ENCODE results near the gene ZFYVE21.

The ZFYVE21 gene

DNA sequence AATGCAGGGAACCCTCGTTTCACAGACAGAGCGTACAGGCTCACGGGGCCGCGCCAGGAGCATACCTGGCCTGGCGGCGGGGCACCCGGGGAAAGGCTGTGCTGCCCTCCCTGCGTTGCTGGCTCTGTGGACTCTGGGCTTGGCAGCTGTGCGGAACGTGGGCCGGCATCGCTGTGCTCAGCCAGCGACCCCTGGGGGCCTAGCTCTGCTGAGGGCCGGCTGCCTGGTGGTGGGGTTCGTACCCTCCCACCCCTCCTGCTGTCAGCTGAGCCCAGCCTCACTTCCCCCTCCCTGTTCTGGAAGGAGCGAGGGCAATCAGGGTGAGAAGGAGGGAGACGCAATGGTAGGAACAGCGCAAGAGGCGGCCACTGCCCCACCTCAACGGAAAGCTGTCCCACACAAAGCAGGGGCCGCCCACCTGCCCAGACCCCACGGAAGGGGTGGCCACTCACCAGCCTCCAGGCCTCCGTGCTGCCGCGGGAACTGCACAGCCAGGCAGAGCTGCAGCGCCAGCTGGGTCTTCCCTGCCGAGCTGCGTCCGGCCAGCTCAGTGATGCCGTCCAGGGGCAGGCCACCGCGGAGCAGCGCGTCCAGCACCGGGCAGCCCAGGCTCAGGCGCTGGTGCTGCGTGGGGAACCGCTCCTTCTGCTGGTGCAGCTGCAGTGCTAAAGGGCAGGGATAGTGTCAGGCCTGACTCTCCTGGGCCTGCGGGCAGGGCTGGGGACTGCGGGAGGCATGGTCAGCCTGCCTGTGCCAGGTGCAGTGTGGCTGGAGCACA, 8.9 kb upstream of the ZFYVE21 start:
- DNase-seq, result no peak

DNA sequence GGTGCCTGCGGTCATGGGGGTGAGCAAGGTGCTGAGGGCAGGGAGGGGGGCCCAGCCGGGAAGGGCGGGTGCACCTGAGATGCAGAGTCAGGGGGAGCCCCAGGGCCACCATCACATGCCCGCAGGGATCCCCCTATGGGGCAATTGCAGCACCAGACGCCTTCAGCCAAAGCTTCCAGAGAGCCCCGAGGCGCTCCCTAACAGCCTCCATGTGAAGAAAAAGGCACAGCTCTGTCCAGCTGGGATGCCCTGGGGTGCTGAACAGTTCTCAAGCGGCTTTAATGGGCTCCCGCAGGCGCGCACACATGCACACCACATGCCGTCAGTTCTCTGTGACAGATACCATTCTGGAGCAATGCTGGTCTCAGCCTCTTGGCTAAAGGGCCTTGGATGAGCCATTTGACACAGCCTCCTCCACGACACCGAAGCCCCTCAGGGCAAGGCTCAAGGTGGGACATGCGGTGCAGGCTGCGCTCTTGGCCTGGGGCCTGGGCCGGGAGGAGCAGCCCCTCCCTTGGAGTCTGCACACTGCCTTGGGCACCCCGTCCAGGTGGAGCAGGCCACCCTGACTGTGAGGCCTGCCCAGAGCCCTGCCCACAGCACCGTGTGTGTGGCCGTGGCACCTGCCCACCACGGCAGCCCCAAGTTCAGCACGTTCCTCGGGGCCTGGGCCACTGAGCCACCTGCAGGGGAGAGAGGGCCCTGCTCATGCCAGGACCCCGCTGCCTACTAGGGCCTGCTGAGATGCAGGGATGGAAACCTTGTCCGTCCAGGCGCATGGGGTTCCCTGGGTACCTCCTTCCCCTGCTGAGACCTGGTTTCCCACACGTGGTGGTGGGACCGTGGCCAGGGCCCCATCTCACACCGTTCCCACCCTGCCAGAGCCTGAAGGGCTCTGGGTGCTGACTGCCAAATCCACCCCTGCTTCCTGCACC, 8.0 kb upstream of the ZFYVE21 start:
- no peak for DNase-seq

DNA sequence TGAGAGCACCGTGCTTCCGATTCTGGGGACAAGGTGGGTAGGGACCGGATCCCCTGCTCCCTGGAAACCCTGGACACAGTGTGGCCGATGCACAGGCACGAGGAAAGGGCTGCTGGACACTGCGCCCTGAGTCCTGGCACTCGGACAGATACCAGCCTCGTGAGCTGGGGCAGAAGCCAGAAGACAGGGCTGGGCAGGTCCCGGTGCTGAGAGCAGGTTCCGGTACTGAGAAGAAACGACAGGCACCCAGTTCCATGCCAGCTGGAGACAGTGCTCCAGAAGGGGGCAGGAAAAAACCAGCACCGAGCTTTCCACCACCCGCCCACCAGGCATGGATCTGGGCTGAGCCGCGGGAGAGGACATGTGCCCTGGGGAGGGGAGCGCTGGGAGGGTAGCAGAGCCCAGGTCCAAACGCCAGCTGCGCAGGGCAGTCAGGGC, 6.8 kb upstream of the ZFYVE21 start:
- no peak for DNase-seq

DNA sequence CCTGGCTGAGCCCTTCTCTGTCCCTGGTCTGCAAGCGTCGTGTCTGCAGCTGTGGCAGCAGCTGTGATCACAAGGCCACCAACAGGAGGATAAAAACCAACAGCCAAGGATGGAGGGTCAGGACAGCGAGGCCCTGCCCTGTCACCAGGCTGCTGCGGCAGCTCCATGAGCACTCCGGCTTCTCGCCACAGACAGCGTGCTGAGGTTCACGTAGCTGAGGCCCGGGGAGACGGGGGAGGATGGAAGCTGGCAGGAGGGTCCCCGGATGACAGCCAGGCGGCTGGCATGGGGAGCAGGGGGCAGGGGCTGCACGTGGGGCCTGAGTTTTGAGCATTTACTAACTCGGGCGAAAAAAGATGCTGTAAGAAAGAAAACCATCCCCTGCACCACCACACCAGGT, 5.8 kb upstream of the ZFYVE21 start:
- no peak for DNase-seq

DNA sequence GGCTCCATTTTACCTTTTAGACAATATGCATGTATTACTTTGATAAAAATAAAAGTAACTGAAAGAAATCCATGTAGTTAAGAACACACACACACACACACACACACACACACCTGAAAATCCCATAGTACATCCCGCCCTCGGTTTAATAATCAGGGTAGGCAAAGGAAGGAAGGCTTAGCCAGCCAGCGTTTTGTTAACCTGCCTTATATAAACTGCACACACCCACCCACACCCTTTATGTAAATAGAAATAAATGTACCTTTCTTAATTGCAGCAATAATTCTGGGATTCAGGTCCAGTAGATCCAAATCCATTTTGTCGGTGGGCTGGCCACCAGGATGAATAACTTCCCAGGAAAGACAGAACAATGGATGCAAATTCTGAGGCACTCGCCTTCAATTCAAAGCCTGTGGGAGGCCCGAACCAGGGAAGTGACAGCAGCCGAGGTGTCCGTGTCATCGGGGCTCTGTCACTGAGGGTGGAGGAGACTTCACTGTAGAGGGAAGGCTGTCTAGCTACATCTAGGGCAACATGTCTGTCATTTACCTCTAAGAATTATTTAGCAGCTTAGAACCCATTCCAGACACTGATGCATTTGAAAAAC, 4.7 kb upstream of the ZFYVE21 start:
- DNase-seq, result no peak

DNA sequence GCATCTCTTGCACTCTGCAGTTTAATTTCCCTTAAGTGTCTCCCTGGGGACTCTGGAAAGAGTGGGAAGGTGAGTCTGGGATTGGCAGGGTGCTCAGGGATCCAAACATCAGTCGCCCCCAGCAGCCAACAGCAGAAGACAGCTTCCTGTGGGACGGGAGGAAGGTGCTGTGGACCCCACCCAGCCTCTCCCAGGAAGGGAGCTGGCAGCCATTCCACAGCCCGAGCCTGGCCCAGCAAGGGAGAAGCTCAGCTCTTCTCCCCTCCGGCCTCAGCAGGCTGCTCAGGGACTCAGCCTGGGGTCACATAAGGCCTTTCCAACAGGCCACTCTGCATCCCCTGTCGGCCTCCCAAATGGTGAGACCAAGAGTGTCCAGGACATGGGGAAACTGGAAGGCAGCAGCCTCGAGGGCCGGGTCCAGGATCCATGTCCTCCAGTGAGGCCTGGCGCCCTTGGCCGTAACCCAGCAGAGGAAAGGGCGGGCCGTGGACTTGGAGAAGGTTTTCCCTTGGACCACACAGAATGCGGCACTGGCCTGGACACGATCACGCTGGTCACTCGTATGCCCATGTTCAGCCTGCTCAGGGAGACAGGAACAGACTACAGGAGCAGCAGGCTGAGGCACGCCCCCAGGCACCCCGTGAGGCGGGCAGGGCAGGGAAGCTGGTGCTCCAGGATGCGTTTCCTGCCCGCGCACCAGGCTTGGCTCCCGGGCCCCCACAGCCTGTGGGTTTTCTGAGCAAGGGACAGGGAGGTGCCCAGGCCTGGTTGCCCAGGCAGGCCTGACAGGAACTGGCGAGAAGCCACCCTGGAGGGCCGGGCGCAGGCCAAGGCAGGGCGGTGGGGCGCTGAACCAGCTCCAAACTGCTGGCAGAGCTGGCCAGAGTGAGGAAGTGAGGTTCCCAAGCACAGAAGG, 3.8 kb upstream of the ZFYVE21 start:
- no peak for DNase-seq

DNA sequence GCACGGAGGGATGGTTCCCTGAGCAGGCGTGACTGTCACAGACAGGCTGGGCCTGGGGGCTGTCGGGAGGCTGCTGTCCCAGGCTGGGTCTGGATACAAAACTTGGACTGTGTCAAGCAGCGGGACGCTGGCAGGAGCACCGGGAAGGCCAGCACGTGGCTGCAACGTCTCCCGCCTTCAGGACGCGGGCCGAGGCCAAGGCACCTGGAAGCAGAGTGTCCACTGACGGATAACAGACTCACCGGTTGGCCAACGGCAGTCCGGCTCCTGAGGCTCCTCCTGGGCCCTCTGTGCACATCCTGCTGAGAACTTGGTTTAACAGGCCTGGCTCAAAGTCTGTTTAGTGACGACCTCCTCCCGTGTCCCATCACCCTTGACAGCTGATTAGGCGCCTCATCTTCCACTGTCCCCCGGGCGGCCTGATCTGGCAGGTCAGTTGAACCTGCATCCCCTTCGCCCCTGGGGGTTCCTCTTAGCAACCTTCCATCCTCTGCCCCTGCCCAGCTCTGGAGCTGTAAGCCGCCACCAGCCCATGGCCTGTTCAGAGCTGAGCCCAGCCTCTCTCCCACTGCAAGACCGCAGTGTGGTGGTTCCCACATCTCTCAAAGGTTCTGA, 2.9 kb upstream of the ZFYVE21 start:
- DNase-seq, result no peak

DNA sequence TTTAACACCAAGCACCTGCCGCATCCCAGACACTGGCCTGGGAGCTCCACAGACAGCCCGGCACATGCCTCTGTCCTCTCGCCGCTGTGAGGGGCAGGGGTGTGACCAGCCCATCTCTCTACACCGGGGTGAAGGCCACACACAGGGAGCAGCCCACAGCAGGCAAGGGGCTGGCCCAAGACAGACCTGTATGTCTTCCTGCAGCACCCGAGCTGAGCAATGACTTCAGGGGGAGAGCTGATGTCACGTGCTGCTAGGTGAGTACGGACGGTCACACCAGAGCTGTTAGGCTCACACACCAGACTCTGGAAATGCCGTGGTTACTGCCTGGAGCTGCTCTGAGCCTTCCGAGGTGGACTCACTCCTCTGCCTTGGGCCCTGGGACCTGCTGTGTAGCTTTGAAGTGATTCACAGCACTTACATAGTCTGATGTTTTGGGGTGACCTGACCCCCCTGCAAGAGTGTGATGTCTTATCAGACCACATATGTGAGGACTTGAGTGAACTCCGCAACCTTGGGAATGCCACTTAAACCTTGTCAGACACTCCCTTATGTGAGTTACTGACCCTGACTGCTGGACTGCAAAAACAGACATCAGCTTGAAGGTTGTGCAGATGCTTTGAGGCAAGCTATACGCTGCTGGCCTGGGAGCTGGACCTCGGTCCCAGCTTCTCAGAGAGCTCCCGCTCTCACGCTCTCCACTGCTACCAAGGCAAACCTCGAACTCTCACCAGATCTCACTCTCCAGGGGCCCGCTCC, 2.1 kb upstream of the ZFYVE21 start:
- no peak for DNase-seq

DNA sequence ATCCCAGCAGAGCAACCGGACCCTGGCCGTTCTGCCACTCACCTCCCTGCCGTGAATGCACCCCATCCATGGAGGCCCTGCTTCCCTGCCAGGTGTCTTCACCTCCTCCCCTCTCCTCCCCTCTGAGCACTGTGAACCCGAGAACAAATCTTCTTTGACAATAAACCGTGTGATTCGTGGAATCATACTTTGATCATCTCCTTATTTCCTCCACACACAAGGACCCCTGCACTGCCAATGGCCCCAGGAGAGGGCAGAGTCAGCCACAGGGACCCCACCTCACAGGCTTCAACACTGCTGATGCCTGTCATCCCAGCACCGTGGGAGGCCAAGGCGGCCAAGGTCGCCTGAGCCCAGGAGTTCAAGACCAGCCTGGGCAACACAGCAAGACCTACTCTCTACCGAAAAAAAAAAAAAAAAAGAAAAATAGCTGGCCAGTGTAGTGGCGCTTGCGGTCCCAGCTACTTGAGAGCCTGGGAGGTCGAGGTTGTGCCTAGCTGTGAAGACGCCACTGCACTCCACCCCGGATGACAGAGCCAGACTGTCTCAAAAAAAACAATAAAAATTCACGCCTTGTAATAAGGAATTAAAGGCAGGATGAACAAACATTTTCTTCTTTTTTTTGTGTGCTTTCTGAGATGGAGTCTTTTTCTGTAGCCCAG, 1.4 kb upstream of the ZFYVE21 start:
- DNase-seq, result no peak

DNA sequence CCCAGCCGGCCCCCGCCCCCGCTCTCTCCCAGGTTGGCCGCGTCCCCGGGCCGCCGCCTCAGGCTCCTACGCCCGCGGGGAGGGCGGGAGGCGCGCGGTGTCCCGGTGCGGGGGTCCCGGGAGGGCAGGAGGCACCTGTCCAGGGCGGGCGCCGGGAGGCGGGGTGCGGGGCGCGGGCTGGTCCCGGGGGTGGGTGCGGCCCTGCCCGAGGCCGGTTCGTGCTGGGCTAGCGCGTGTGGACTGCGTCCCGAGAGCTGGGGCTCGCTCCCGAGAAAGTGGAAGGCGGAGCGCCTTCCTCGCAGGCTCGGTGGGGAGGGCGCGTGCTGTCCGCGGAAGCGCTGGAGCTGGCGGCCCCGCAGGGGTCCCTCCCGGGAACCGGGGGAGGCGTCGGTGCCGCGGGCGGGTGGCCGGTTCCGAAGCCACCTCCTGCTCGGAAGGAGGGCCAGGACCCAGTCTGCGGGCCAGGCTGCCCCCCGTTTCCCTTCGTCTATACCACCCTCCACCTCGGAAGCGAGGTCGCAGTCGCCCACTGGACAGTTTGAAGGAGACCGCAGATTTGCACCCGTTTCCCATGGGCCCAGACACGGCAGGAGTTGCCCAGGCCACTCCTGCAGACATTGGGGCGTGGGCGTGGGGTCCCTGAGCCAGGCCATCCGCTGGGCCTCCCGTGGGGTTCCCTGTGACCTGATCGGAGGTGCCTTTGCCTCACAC, 636 bp downstream of the ZFYVE21 start:
- DNase-seq, result peak; percentile 54

DNA sequence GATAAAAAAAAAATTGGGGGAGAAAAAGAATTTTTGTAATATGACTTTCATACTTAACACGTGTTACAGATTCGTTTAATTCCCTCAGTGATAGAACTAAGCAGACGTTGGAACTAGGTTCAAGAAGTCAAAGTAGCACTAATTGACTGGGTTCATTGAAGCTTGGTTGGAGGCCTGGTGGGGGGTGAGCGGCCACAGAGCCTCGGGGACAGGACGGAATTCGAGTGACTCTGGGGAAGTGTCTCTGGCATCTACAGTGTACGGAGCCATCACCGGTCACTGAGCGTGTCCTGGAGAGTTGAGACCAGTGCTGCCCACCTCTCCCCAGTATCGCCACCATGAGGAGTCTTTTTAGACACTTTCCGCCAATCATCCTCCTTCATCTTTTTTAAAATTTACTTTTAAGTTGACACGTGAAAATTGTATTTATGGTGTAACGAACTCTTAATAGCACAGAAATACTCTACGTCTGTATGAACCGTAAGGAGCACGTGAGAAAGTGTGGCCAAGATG, 1.3 kb downstream of the ZFYVE21 start:
- DNase-seq, result no peak

DNA sequence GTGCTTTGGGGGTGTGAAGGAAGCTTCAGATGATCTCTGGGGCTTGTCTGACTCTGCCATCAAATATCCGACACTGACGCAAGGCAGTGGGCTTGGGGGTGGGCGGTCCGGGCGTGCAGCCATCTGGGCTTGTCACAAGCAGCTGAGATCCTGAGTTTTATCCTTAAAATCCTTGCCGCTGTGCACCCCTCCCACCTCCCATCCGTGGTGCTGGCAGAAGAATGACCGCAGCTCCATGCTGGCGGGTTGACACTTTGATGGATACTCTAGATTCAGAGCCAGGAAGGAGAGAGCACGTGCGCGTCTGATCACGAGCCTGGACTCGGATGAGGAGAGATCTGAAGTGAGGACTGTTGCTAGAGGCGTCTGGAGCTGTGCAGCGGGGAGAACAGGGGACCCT, 3.0 kb downstream of the ZFYVE21 start:
- no peak for DNase-seq

DNA sequence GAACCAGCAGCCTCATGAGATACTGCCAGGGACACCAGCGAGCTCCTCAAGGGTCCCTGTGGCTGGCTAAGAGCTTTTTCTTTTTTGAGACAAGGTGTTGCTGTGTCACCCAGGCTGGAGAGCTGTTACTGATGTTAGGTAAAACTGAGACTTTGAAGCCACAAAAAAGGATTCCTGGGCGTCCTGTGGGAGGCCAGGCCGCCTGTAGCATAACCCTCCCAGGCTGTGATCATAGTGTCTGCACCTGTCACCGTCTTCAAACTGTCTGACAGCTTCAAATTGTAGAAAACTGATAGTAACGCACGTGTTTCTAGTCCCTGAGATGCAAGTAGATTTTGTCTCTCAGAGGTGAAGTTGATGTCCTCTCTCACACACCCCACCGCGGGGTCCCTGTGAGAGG, 4.1 kb downstream of the ZFYVE21 start:
- DNase-seq, result no peak

DNA sequence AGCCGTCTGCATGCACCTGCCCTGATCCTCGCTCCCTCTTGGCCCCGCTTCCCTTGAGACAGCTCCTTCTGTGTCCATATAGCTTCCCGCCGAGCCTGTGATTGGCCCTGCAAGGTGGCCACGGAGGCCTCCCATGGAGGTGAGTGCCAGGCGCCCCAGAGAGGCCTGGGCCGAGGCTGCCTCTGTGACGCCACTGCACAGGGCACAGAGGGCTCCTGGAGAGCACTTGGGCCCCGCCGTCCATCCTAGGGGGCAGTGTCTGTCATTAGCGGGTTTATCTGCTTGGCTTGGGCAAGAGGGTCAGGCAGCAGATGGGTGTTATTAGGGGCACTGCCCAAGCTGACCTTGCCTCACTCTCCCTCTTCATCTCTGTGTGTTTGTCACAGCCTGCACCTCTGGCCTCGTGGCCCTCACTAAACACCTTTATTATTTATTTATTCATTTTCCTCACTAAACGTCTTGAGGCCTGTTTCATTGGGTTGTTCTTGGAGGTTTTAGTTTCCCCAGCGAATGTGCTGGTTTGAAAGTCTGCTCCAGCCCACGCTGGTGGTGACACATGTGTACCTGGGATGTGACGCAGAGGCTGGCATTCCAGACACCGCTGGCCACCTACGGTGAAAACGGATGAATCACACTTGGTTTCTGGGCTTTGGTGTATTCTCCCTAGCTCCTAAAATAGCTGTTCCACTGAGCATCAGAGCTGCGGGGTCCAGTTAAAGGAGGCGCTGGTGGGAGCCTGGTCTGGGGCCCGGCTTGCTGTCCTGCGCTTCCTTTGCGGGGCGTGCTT, 5.9 kb downstream of the ZFYVE21 start:
- no peak for DNase-seq

DNA sequence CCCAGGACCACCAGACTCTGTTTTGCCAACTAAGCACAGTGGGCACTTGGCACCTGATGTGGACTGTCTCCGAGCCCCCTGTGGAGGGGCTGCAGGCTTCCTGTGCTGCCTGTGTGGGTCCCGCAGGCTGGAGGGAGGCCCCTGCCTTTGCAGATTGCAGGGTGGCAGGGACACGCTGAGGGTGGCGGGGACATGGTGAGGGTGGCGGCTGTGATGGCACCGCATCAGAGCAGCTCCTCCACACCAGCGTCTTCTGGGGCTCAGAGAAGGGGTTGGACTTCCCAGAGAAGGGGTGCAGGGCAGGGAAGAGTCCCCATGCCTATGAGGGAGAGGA, 8.1 kb downstream of the ZFYVE21 start:
- no peak for DNase-seq

DNA sequence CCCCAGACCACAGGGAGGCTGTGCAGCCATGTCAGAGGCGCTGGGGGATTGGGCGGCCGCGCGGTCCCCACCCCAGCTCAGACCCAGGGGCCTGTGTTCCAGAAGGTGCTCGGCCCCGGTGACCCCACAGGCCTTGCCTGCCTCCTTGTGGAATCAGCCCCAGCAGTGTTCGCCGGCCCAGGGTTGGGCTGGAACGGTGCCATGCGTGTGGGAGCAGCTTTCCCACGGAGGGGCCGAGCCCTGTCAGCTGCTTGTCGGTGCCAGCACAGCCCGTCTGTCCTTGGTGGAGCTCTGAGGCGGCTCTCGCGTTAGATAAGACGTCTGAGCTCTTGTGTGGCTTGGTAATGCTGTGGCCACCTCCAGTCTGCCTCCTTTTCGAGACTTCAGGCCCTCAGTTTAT, 8.5 kb downstream of the ZFYVE21 start:
- DNase-seq, result no peak

DNA sequence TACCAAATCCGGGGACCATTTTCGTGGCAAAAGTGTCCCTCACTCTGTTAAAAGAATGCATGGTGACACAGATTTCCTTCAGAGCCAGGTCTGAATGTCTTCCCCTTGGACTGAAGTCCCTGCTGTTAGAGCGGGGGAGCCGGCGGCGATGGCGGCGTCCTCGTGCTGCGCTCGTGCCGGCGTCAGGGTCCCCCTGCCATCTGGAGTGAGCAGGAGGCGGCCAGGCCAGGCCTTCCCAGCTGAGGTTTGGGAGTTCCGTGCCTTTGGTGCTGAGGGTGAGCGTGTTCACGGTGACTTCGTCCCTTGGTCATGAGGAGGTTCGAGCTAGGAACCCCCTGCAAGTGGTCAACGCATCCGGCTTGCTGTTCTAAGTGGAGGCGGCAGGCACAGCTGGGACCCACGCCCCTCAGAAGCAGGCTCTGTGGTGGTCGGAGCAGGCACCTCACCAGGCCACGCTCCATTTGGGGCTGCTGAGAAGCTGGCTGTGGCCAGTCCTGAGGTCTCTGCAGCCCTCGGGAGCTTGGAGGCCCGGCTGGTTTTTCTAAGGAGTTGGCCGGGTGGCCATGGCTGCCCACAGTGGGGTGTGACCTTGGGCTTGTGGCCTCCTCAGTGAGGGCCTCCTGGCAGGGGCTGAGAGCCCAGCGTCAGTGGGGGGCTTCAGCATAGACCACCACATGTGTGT, 9.5 kb downstream of the ZFYVE21 start:
- no peak for DNase-seq

DNA sequence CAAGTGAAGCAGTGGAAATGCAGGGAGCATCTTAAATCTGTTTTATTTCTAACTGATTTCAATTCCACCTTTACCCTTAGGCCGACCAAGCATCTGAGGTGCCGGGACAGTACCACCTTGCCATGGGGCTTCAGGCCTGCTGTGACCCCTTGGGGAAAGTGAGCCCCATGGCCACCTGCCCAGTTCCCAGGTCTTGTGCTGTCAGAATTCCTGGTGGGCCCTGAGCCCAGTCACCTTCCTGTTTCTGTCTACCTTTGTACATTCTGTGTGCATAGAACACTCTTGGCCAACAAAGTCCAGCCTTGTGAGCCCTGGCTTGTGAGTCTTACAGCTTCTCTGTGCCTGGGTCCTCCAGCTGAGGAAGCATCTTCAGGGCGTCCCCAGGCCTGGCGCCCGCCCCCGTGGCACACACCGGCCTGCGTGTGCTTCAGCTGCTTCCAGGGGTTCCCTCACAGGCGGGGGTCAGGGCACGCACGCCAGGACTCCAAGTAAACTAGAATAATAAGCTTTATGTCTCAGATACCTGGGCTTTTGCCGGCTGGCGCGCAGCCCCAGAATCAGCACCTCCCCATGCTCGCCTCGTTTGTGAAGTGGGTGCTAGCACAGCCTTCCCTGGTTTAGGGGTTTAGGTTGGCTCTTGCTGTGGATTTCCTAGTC, 10.3 kb downstream of the ZFYVE21 start:
- DNase-seq, result no peak
